ENCODE measurements around the gene GDPD3. TPM values are rescaled to one million over a fixed set of nuclear protein-coding genes. Genes with fewer than 3 reads are reported as not detected.

The GDPD3 gene
- total and polyA plus RNA-seq, 10 of the 15 experiments (the other 5 are each of a cell fraction or from before 2014, with no cell fraction given), result 0.29 to 3.3 (median 0.97) TPM

GRCh38 chr16:30063893-30064728 lies 49.2 kb downstream of the GDPD3 start:
- FAIRE-seq, result peak; percentile 66
- TSS peak; percentile 48 for BruUV-seq (replicated peaks)
- TF ChIP-seq IKZF1 (conservative IDR thresholded peaks at IDR 0.05) (peak; percentile 64), BCLAF1 (IDR thresholded peaks at IDR 0.05) (no peak), LARP7 (IDR thresholded peaks at IDR 0.05) (0 out of 2 replicates have a peak, but pooled peaks have one; percentile 44), MTA2 (IDR thresholded peaks at IDR 0.05; ENCODE audit: low read depth) (no peak), BACH1 (IDR thresholded peaks at IDR 0.05; ENCODE audit: borderline replicate concordance) (no peak), RELA (IDR thresholded peaks at IDR 0.05; ENCODE audit: borderline replicate concordance, partially characterized antibody) (no peak), NFYA (IDR thresholded peaks at IDR 0.05; ENCODE audit: borderline replicate concordance, low read depth, low read length) (no peak), CHD1 (IDR thresholded peaks at IDR 0.05; ENCODE audit: low read depth, low read length) (no peak), TCF7 (IDR thresholded peaks at IDR 0.05; ENCODE audit: borderline replicate concordance) (no peak), GATAD2B (conservative IDR thresholded peaks at IDR 0.05; ENCODE audit: low read depth) (peak; percentile 22; the same call in 1 of the 2 replicates), CBX3 (IDR thresholded peaks at IDR 0.05; ENCODE audit: borderline replicate concordance, low read depth) (no peak), KDM1A (IDR thresholded peaks at IDR 0.05; ENCODE audit: borderline replicate concordance) (no peak), HSF1 (IDR thresholded peaks at IDR 0.05; ENCODE audit: low read depth, low read length) (no peak), EED (IDR thresholded peaks at IDR 0.05; ENCODE audit: low read depth) (no peak), SUPT20H (IDR thresholded peaks at IDR 0.05; ENCODE audit: borderline replicate concordance, control insufficient read depth, low read depth, low read length) (no peak), NR2F1 (conservative IDR thresholded peaks at IDR 0.05) (no peak), SIN3A (IDR thresholded peaks at IDR 0.05; ENCODE audit: low read depth, low read length) (no peak), BHLHE40 (IDR thresholded peaks at IDR 0.05; ENCODE audit: borderline replicate concordance in 1 of 2, low read depth in 2 of 2, low read length in 1 of 2) (peak in 1 of 2 experiments; percentile 61; a peak in 1 of 4 replicates), SRF (IDR thresholded peaks at IDR 0.05; ENCODE audit: low read depth in 2 of 2, low read length in 2 of 2) (no peak), ATF7 (IDR thresholded peaks at IDR 0.05; ENCODE audit: low read depth) (peak; percentile 45; the same call in 1 of the 2 replicates)

More at GRCh38 chr16:30063893-30064728, 49.2 kb downstream of the GDPD3 start:
- intact Hi-C loops (cut with micrococcal nuclease; ENCODE audit: unreplicated experiment), result no loop called here
- Histone ChIP-seq H3K79me2 (ENCODE audit: control insufficient read depth, insufficient read depth, low read length) (peaks cover 55% of the 10 kb centered on the region), H2AFZ (ENCODE audit: control insufficient read depth, low read depth, low read length) (peak overlapping the region; percentile 35), H3K4me1 (ENCODE audit: control insufficient read depth, insufficient read depth, low read length) (peaks cover 25% of the 10 kb centered on the region), H3K4me2 (ENCODE audit: control insufficient read depth, insufficient read depth) (peak overlapping the region; percentile 81), H3K9me3 (replicated peaks; ENCODE audit: control insufficient read depth, insufficient read depth, low read length) (no peaks in the 10 kb centered on the region), H3K36me3 (ENCODE audit: control insufficient read depth in 2 of 2, insufficient read depth in 2 of 2, low read length in 1 of 2) (peaks cover 19 to 21% of the 10 kb centered on the region in 2 experiments), H3K9ac (ENCODE audit: control insufficient read depth, insufficient read depth, low read length) (peak overlapping the region; percentile 93), H3K27ac (ENCODE audit: control insufficient read depth, insufficient read depth) (peak overlapping the region; percentile 94), H4K20me1 (ENCODE audit: control insufficient read depth, insufficient read depth) (peaks cover 20% of the 10 kb centered on the region), H3K4me3 (peak overlapping the region; percentile 94), H3K27me3 (replicated peaks in 1 of 2; ENCODE audit: control insufficient read depth in 2 of 2, insufficient read depth in 2 of 2, low read length in 1 of 2) (no peaks in the 10 kb centered on the region)
- WGBS (ENCODE audit: insufficient coverage, insufficient replicate concordance, low lambda C conversion rate, missing lambda C conversion rate), result under 1% methylated on average over 27 of the region's 27 CpGs
- SMC1A ChIA-PET (ENCODE audit: uncharacterized antibody, unreplicated experiment), result interaction anchor here (0.6 to 1.2 kb wide), 6 partner anchors 13 to 415 kb away, joined by 3 to 9 read pairs (median 3); partner anchors contain the start of gene TBX6
- CTCF ChIA-PET, result interaction anchor here (0.7 to 8.5 kb wide), 7 partner anchors 9 to 122 kb away, joined by 3 to 77 read pairs (median 5); partner anchors contain the start of genes TBX6 and YPEL3
- RAD21 ChIA-PET (ENCODE audit: unreplicated experiment), result interaction anchor here (0.6 to 3.7 kb wide), 6 partner anchors 9 to 565 kb away, joined by 3 to 42 read pairs (median 5); partner anchors contain the start of genes CORO1A and TBX6
- in situ Hi-C loops (cut with MboI), result no loop called here
- POLR2A ChIA-PET, result interaction anchor here (0.6 to 4.3 kb wide), 9 partner anchors 9 to 38 kb away, joined by 4 to 21 read pairs (median 7); partner anchors contain the start of genes PPP4C, TBX6 and YPEL3
- peak; percentile 61 for ATAC-seq
- peak; percentile 53 for DNase-seq (ENCODE audit: low read depth, low spot score)
